SKM-1 (cell line): ENCODE data around the gene ZNF331.

ENCODE experiments used
- DNase-seq: peaks from one replicate; lab custom pipeline; 2025; ENCODE audit not compliant: unreplicated experiment; lab: John Stamatoyannopoulos, UW

ZNF331 gene

GRCh38 chr19:53571339-53571738 is 33.4 kb downstream of the ZNF331 start:
- DNase-seq, result no peak

GRCh38 chr19:53576941-53577653 is 39.2 kb downstream of the ZNF331 start:
- no peak for DNase-seq

GRCh38 chr19:53577968-53578367 is 40.0 kb downstream of the ZNF331 start:
- DNase-seq, result no peak

GRCh38 chr19:53579518-53579917 is 41.6 kb downstream of the ZNF331 start:
- no peak for DNase-seq

- DNase-seq, result no peak
Measured at GRCh38 chr19:53580871-53581835, 43.2 kb downstream of the ZNF331 start.

- DNase-seq, result no peak
Measured at GRCh38 chr19:53581871-53582279, 43.9 kb downstream of the ZNF331 start.

- DNase-seq, result no peak
Measured at GRCh38 chr19:53583181-53583580, 45.2 kb downstream of the ZNF331 start.

- no peak for DNase-seq
Measured at GRCh38 chr19:53586277-53586691, 48.3 kb downstream of the ZNF331 start.

GRCh38 chr19:53594811-53595509 is 57.0 kb downstream of the ZNF331 start:
- DNase-seq, result no peak

- no peak for DNase-seq
Measured at GRCh38 chr19:53595510-53595867, 57.5 kb downstream of the ZNF331 start.

- no peak for DNase-seq
Measured at GRCh38 chr19:53596056-53596455, 58.1 kb downstream of the ZNF331 start.

- DNase-seq, result no peak
Measured at GRCh38 chr19:53597023-53597422, 59.1 kb downstream of the ZNF331 start.

GRCh38 chr19:53598361-53598760 is 60.4 kb downstream of the ZNF331 start:
- DNase-seq, result no peak

GRCh38 chr19:53600217-53600616 is 62.3 kb downstream of the ZNF331 start:
- DNase-seq, result no peak

GRCh38 chr19:53606031-53606430 is 68.1 kb downstream of the ZNF331 start:
- no peak for DNase-seq

- DNase-seq, result no peak
Measured at GRCh38 chr19:53608381-53608780, 70.4 kb downstream of the ZNF331 start.

- no peak for DNase-seq
Measured at GRCh38 chr19:53612762-53613526, 75.0 kb downstream of the ZNF331 start.

- DNase-seq, result no peak
Measured at GRCh38 chr19:53621885-53622740, 84.2 kb downstream of the ZNF331 start.

GRCh38 chr19:53624771-53625545 is 87.0 kb downstream of the ZNF331 start:
- DNase-seq, result no peak
